Measurements from ENCODE around the gene SVIP.
A peak's percentile ranks its signal among the peaks of the same experiment; 100 is the strongest.

SVIP gene

DNA sequence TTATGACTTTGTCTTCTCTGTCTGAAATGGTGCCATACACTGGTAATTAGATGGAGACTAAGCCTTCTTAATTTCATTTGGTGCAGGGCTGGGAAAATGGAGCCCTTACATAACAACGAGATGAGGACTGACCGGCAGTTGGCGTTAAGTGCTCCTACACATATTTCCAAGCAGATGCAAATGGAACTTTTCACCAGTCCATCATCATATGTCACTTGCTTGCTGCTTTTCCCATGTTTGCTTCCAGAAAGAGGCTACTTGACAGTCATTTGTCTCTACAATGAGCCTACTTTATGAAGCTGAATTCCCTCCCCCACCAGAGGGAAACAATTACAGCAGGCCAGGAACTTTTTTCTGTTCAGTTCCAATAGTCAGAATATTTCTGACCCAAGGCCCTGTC lies 32.6 kb downstream of the SVIP start:
- TF ChIP-seq, protein P1, sequence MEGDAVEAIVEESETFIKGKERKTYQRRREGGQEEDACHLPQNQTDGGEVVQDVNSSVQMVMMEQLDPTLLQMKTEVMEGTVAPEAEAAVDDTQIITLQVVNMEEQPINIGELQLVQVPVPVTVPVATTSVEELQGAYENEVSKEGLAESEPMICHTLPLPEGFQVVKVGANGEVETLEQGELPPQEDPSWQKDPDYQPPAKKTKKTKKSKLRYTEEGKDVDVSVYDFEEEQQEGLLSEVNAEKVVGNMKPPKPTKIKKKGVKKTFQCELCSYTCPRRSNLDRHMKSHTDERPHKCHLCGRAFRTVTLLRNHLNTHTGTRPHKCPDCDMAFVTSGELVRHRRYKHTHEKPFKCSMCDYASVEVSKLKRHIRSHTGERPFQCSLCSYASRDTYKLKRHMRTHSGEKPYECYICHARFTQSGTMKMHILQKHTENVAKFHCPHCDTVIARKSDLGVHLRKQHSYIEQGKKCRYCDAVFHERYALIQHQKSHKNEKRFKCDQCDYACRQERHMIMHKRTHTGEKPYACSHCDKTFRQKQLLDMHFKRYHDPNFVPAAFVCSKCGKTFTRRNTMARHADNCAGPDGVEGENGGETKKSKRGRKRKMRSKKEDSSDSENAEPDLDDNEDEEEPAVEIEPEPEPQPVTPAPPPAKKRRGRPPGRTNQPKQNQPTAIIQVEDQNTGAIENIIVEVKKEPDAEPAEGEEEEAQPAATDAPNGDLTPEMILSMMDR (conservative IDR thresholded peaks at IDR 0.05; ENCODE audit: low read depth, low read length), result no peak
- H3K4me3 ChIP-seq (ENCODE audit: low read length), result no peak overlapping the region
- DNase-seq (ENCODE audit: low read depth), result no peak

DNA sequence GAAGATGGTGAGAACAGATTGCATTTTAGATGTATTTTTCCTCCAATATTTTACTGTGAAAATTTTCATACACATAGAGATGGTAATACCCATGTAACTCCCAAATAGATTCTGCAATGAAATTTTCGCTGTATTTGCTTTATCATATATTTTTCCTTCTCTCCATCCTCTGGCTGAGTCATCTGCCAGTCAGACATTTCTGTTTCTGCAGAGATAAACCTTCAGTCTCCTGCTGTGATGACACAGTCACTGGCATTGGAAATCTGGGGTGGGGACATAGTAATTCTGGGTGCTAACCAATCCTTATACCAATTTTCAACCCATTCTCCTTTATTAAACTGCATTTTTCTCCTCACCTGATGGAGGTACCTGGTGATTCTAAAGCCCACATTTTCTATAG lies 33.7 kb downstream of the SVIP start:
- H3K4me3 ChIP-seq (ENCODE audit: low read length), result no peak overlapping the region
- no peak for DNase-seq (ENCODE audit: low read depth)
- TF ChIP-seq, protein P1 (conservative IDR thresholded peaks at IDR 0.05; ENCODE audit: low read depth, low read length), result no peak

DNA sequence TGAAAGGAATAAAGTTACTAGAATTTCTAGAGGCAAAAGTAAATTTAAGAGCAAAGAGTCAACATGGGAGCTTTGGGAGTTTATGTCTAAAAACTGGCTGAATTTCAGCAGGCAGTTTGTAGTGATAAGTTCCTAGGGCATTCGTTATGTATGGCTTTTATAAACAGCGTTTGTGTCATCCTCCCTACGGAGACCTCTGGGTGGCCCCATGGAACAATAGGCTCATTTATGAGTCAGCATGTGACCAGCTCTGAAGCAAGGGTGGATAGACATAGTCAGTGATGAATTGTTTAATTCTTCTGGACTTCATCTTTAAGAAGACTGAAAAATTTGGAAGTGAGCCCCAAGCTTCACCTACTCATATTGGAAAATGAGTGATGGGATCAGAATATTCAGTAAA lies 37.1 kb downstream of the SVIP start:
- no peak for DNase-seq (ENCODE audit: low read depth)
- TF ChIP-seq, protein P1 (conservative IDR thresholded peaks at IDR 0.05; ENCODE audit: low read depth, low read length), result no peak
- no peak overlapping the region for H3K4me3 ChIP-seq (ENCODE audit: low read length)

DNA sequence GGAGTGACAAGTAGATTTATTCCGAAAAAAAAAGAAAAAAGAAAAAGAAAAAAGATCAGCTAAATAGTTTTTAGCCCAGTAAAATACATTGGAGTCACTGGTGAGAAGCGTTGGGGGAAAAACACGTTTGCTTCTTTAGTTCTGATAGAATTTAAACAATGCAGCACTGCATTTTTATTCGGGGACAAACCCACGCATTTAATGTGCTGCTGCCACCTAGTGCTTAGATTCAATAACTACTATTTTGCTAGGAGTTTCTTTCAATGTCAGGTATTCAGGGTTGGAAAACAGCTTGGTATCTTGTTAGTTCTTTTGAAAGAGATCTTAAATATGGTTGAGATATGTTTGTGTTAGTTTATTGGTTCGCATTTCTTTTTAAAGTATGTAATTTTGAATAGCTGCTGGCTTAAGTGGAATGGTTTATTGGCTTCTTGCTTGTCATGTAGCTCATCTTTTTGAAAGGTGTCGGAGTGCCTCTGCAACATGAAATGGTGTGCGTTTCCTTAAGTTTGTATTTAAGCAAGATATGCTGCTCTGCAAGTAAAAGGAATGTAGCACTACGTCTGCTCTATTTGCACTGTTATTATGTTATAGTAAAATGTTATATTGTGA lies 41.9 kb downstream of the SVIP start:
- no peak overlapping the region for H3K4me3 ChIP-seq (ENCODE audit: low read length)
- TF ChIP-seq, protein P1 (conservative IDR thresholded peaks at IDR 0.05; ENCODE audit: low read depth, low read length), result peak; percentile 65
- DNase-seq (ENCODE audit: low read depth), result no peak

DNA sequence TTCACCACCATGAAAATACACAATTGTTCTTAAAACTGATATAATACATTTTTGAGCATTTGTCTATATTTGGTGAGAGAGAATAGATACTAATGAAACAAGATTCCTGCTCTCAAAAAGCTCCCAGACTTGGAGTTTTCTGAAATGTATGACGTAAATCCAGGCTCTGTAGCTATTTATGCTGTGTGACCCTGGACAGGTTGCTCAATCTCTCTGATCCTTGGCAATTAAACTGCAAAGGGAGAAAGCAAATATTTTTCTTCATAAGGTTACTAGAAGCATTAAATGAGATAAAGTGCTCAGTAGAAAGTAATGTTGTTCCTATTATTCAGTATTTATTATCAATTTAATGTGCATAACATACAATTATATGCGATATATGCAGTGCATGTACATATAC lies 42.5 kb downstream of the SVIP start:
- TF ChIP-seq, protein P1 (conservative IDR thresholded peaks at IDR 0.05; ENCODE audit: low read depth, low read length), result no peak
- no peak overlapping the region for H3K4me3 ChIP-seq (ENCODE audit: low read length)
- DNase-seq (ENCODE audit: low read depth), result no peak

DNA sequence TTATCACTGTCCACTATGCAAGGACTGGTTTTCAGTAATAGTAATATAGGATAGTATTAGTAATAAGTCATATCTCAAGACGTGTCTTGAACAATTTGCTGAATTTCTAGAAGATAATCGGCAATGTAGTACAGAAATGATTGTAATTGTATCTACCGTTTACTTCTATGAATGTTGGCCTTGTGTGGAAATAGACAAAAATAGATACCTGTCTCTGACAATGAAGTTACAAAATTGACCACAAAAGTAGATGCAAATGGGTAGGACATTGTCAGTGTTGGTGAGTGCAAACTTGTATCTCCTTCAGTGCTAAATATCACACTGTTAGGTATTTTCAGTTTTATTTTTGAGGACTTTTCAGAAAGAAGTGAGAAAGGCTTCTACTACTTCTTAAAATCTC lies 43.1 kb downstream of the SVIP start:
- DNase-seq (ENCODE audit: low read depth), result no peak
- TF ChIP-seq, protein P1 (conservative IDR thresholded peaks at IDR 0.05; ENCODE audit: low read depth, low read length), result no peak
- H3K4me3 ChIP-seq (ENCODE audit: low read length), result no peak overlapping the region

DNA sequence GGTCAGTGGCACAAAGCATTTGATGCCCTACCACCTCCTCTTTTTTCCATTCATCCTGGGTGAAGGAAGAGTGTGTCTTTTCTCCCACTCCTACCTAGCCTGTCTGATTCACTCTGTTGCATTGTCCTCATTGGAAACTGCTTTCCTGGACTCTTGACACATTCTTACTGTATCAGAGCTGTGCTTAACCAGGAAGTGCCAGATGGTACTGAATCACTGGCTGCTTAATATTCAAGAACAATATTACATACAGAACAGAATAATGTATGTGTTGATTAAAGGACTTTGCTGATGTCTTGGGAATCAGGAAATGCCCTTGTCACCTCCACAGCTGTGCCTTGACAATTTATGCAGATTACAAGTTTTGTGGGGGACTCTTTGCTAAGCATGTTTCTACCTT lies 44.4 kb downstream of the SVIP start:
- TF ChIP-seq, protein P1 (conservative IDR thresholded peaks at IDR 0.05; ENCODE audit: low read depth, low read length), result no peak

More for the DNA sequence above, 44.4 kb downstream of the SVIP start:
- no peak for DNase-seq (ENCODE audit: low read depth)
- no peak overlapping the region for H3K4me3 ChIP-seq (ENCODE audit: low read length)
